GM19239 (cell line): ENCODE data around the gene RNASE12.

Experiments
- DNase-seq: peaks from one replicate; pipeline ENCODE4 v3.0.0; 2011; ENCODE audit warnings: low spot score; ENCODE audit not compliant: insufficient read length
- FAIRE-seq: peaks from 2 replicates; lab custom pipeline; 2011; peaks lifted over from hg19 to GRCh38; lab: Jason Lieb, UNC

RNASE12 gene

GRCh38 chr14:20548414-20549158, 42.6 kb downstream of the RNASE12 start:
- FAIRE-seq (no peak), DNase-seq (no peak)

- DNase-seq (no peak), FAIRE-seq (no peak)
Measured at GRCh38 chr14:20546877-20547276, 44.3 kb downstream of the RNASE12 start.
